ENCODE data around the gene ZNF597. TPM values are rescaled to one million over a fixed set of nuclear protein-coding genes. Genes with fewer than 3 reads are reported as not detected.

The ZNF597 gene
- total and polyA plus RNA-seq, 7 donors, result 0.63 to 1.7 (median 1.1) TPM

GRCh38 chr16:3487521-3488410 is 44.5 kb upstream of the ZNF597 start:
- no peak overlapping the region for H3K4me3 ChIP-seq
- no peak for ATAC-seq
- peaks cover 9% of the 10 kb centered on the region for H3K4me1 ChIP-seq
- no peak for TF ChIP-seq CTCF (IDR thresholded peaks at IDR 0.05)
- no peak for DNase-seq
- no peak overlapping the region for H3K27ac ChIP-seq
- H3K36me3 ChIP-seq (ENCODE audit: insufficient read depth in 1 of 2, low read depth in 1 of 2), result peaks cover 22 to 48% of the 10 kb centered on the region in 2 donors
- no peaks in the 10 kb centered on the region for H3K9me3 ChIP-seq
- 81 to 85% (median 83%) methylated on average over 24 of the region's 24 CpGs for WGBS, 3 donors
- no peaks in the 10 kb centered on the region for H3K27me3 ChIP-seq (ENCODE audit: insufficient read depth in 3 of 3, low read length in 2 of 3)
- intact Hi-C loops (cut with DNase I), result no loop called here

- Histone ChIP-seq H3K36me3 (ENCODE audit: insufficient read depth in 1 of 2, low read depth in 1 of 2) (peaks cover 22 to 59% of the 10 kb centered on the region in 2 donors), H3K27ac (no peak overlapping the region), H3K4me3 (no peak overlapping the region), H3K27me3 (ENCODE audit: insufficient read depth in 3 of 3, low read length in 2 of 3) (no peaks in the 10 kb centered on the region), H3K4me1 (peaks cover 11% of the 10 kb centered on the region), H3K9me3 (no peaks in the 10 kb centered on the region)
- WGBS, 3 donors, result 78 to 82% (median 81%) methylated on average over 23 to 24 of the region's 24 CpGs
- ATAC-seq, result peak in 2 of 4 donors; percentile 12 to 13
- no peak for TF ChIP-seq CTCF (IDR thresholded peaks at IDR 0.05)
- DNase-seq, result no peak
- intact Hi-C loops (cut with DNase I), result no loop called here
Measured at GRCh38 chr16:3486506-3487215, 43.4 kb upstream of the ZNF597 start.

- no peak for ATAC-seq
- no peak overlapping the region for H3K27ac ChIP-seq
- intact Hi-C loops (cut with DNase I), result no loop called here
- no peak overlapping the region for H3K4me3 ChIP-seq
- no peaks in the 10 kb centered on the region for H3K27me3 ChIP-seq (ENCODE audit: insufficient read depth in 3 of 3, low read length in 2 of 3)
- WGBS, 3 donors, result 83 to 94% (median 90%) methylated on average over 19 to 20 of the region's 20 CpGs
- peaks cover 22 to 66% of the 10 kb centered on the region in 2 donors for H3K36me3 ChIP-seq (ENCODE audit: insufficient read depth in 1 of 2, low read depth in 1 of 2)
- no peak for DNase-seq
- TF ChIP-seq CTCF (IDR thresholded peaks at IDR 0.05), result no peak
- H3K4me1 ChIP-seq, result peaks cover 11% of the 10 kb centered on the region
- H3K9me3 ChIP-seq, result no peaks in the 10 kb centered on the region
Measured at GRCh38 chr16:3485821-3486505, 42.7 kb upstream of the ZNF597 start.

- peaks cover 6% of the 10 kb centered on the region for H3K4me1 ChIP-seq
- WGBS, 3 donors, result 83 to 90% (median 84%) methylated on average over 13 to 15 of the region's 15 CpGs
- H3K9me3 ChIP-seq, result no peaks in the 10 kb centered on the region
- DNase-seq, result no peak
- intact Hi-C loops (cut with DNase I), result no loop called here
- no peak overlapping the region for H3K4me3 ChIP-seq
- H3K27me3 ChIP-seq (ENCODE audit: insufficient read depth in 3 of 3, low read length in 2 of 3), result no peaks in the 10 kb centered on the region
- H3K27ac ChIP-seq, result no peak overlapping the region
- H3K36me3 ChIP-seq (ENCODE audit: insufficient read depth in 1 of 2, low read depth in 1 of 2), result peaks cover 22 to 73% of the 10 kb centered on the region in 2 donors
- no peak for TF ChIP-seq CTCF (IDR thresholded peaks at IDR 0.05)
- ATAC-seq, result no peak
Measured at GRCh38 chr16:3485097-3485745, 41.9 kb upstream of the ZNF597 start.
